Sigmoid colon (tissue), 7 donors: Measurements from ENCODE around the gene TMEM63A. TPM values are rescaled to one million over a fixed set of nuclear protein-coding genes. Genes with fewer than 3 reads are reported as not detected.
A peak's percentile ranks its signal among the peaks of the same experiment; 100 is the strongest.

Source experiments
- DNase-seq: peaks from one replicate; pipeline ENCODE4 v3.0.0-alpha.2; 2019
- H3K27ac ChIP-seq, 4 donors: fragments of 200-600 bp; sonication (generic); one replicate each; pipeline ENCODE4 v1.5.1; 2016 to 2019; ENCODE audit warnings: mild to moderate bottlenecking in 1 of 4
- H3K27me3 ChIP-seq, 3 donors: fragments of 200-600 bp; sonication (generic); one replicate each; pipeline ENCODE4 v1.5.1; 2019; ENCODE audit warnings: mild to moderate bottlenecking in 1 of 3
- H3K36me3 ChIP-seq, 4 donors: fragments of 200-600 bp; sonication (generic); one replicate each; pipeline ENCODE4 v1.5.1; 2016 to 2019
- H3K4me1 ChIP-seq, 4 donors: fragments of 200-600 bp; sonication (generic); one replicate each; pipeline ENCODE4 v1.5.1; 2017 to 2019
- H3K4me3 ChIP-seq, 4 donors: fragments of 200-600 bp; sonication (generic); one replicate each; pipeline ENCODE4 v1.5.1; 2017 to 2019; ENCODE audit warnings: mild to moderate bottlenecking in 2 of 4, moderate library complexity in 1 of 4
- H3K9me3 ChIP-seq, 4 donors: fragments of 200-600 bp in 3 of 4; sonication (generic) in 3 of 4; one replicate each; pipeline versions ENCODE4 v1.5.1 to v1.6.1; 2013 to 2019
- CTCF ChIP-seq, 4 experiments: fragments of 450-650 bp in 3 of 4; fragments of 200-600 bp in 1 of 4; IDR thresholded peaks; one replicate each; pipeline ENCODE4 v1.5.1; 2016 to 2019; ENCODE audit warnings: antibody characterized with exemption in 4 of 4, mild to moderate bottlenecking in 3 of 4, moderate library complexity in 2 of 4
- EP300 ChIP-seq, 4 donors: sonication (generic); formaldehyde crosslinking; IDR thresholded peaks; one replicate each; pipeline ENCODE4 v1.6.1; 2017; ENCODE audit warnings: antibody characterized with exemption in 4 of 4
- POLR2A ChIP-seq, 2 donors: fragments of 450-650 bp; IDR thresholded peaks; one replicate each; pipeline ENCODE4 v1.6.1; 2016; ENCODE audit warnings: antibody characterized with exemption in 2 of 2, mild to moderate bottlenecking in 2 of 2, moderate library complexity in 2 of 2
- POLR2AphosphoS5 ChIP-seq, 4 donors: sonication (generic); formaldehyde crosslinking; IDR thresholded peaks; one replicate each; pipeline ENCODE4 v1.6.1; 2017; ENCODE audit warnings: antibody characterized with exemption in 4 of 4
- WGBS, 2 donors: extraction: QIAGEN DNeasy Blood & Tissue Kit; methylation state at CpG; one replicate each; pipeline ENCODE4 v1.1.7; 2013; 5-methylcytosine and 5-hydroxymethylcytosine counted together
- intact Hi-C: fragments of 100-400 bp; cut with DNase I; formaldehyde crosslinking; loops from one replicate; pipeline ENCODE4 v1.15.1; 2023
- polyA plus RNA-seq, 3 donors: library from polyadenylated mRNA; stranded (reverse); fragments of 200-250 nt; gene quantifications; one replicate each; pipeline ENCODE4 v1.2.3, GENCODE V29; 2013
- total RNA-seq, 4 donors: library from RNA; depleted of rRNA; stranded (reverse); fragments of >200 nt; gene quantifications; one replicate each; pipeline ENCODE4 v1.1.0, GENCODE V29; 2016
- donor health status: healthy with polysubstance abuse.
- donor health status: Bipolar disorder and iron deficiency.
- donor health status: healthy.

TMEM63A gene
- total and polyA plus RNA-seq, 7 donors: 3.0 to 103 (median 35.9) TPM

- Histone ChIP-seq H3K27me3 (no peaks in the 10 kb centered on the region), H3K36me3 (peaks cover 16 to 45% (median 24%) of the 10 kb centered on the region in 4 donors), H3K4me1 (peaks cover 0 to 27% (median 23%) of the 10 kb centered on the region in 4 donors), H3K27ac (no peak overlapping the region), H3K9me3 (no peaks in the 10 kb centered on the region), H3K4me3 (no peak overlapping the region)
- intact Hi-C loops: no loop called here
- WGBS, 2 donors: 93 to 95% methylated on average over 14 of the region's 14 CpGs
- no peak for DNase-seq
- no peak for TF ChIP-seq CTCF (IDR thresholded peaks at IDR 0.05)
- TF ChIP-seq POLR2AphosphoS5 (IDR thresholded peaks at IDR 0.05): no peak
- no peak for TF ChIP-seq EP300 (IDR thresholded peaks at IDR 0.05)
- no peak for TF ChIP-seq POLR2A (IDR thresholded peaks at IDR 0.05)
Measured at GRCh38 chr1:225828706-225829345, 53.4 kb downstream of the TMEM63A start.

GRCh38 chr1:225827076-225827475, 55.1 kb downstream of the TMEM63A start:
- intact Hi-C loops: no loop called here
- H3K27ac ChIP-seq: no peak overlapping the region
- no peaks in the 10 kb centered on the region for H3K9me3 ChIP-seq
- H3K36me3 ChIP-seq: peaks cover 13 to 37% (median 19%) of the 10 kb centered on the region in 4 donors
- 79 to 81% methylated on average over 8 of the region's 8 CpGs for WGBS, 2 donors
- no peak for DNase-seq
- no peak for TF ChIP-seq CTCF (IDR thresholded peaks at IDR 0.05)
- no peak for TF ChIP-seq POLR2AphosphoS5 (IDR thresholded peaks at IDR 0.05)
- TF ChIP-seq EP300 (IDR thresholded peaks at IDR 0.05): no peak
- TF ChIP-seq POLR2A (IDR thresholded peaks at IDR 0.05): no peak
- no peaks in the 10 kb centered on the region for H3K27me3 ChIP-seq
- H3K4me1 ChIP-seq: peaks cover 0 to 36% (median 29%) of the 10 kb centered on the region in 4 donors
- H3K4me3 ChIP-seq: no peak overlapping the region

GRCh38 chr1:225825607-225826007, 56.6 kb downstream of the TMEM63A start:
- TF ChIP-seq POLR2A (IDR thresholded peaks at IDR 0.05) (no peak), EP300 (IDR thresholded peaks at IDR 0.05) (no peak)
- no peak overlapping the region for H3K4me3 ChIP-seq

GRCh38 chr1:225825078-225825477, 57.1 kb downstream of the TMEM63A start:
- peaks cover 2 to 17% (median 8%) of the 10 kb centered on the region in 4 donors for H3K36me3 ChIP-seq

More at GRCh38 chr1:225825607-225826007, 56.6 kb downstream of the TMEM63A start:
- Histone ChIP-seq H3K36me3 (peaks cover 7 to 22% (median 8%) of the 10 kb centered on the region in 4 donors), H3K9me3 (no peaks in the 10 kb centered on the region), H3K27me3 (no peaks in the 10 kb centered on the region), H3K4me1 (peaks cover 0 to 37% (median 36%) of the 10 kb centered on the region in 4 donors), H3K27ac (no peak overlapping the region)
- intact Hi-C loops: no loop called here
- 71 to 85% methylated on average over 7 of the region's 7 CpGs for WGBS, 2 donors
- DNase-seq: peak; percentile 56

More at GRCh38 chr1:225825078-225825477, 57.1 kb downstream of the TMEM63A start:
- no peaks in the 10 kb centered on the region for H3K27me3 ChIP-seq
- H3K9me3 ChIP-seq: no peaks in the 10 kb centered on the region
- no peak for TF ChIP-seq POLR2AphosphoS5 (IDR thresholded peaks at IDR 0.05)
- no peak for TF ChIP-seq POLR2A (IDR thresholded peaks at IDR 0.05)
- no peak for TF ChIP-seq EP300 (IDR thresholded peaks at IDR 0.05)
- TF ChIP-seq CTCF (IDR thresholded peaks at IDR 0.05): no peak
- H3K4me1 ChIP-seq: peaks cover 0 to 42% (median 38%) of the 10 kb centered on the region in 4 donors
- no peak overlapping the region for H3K4me3 ChIP-seq
- WGBS, 2 donors: 57 to 76% methylated on average over 6 of the region's 6 CpGs
- DNase-seq: no peak
- intact Hi-C loops: no loop called here
- no peak overlapping the region for H3K27ac ChIP-seq
